GM23248 (cell line): ENCODE data around the gene PGGHG. TPM values are rescaled to one million over a fixed set of nuclear protein-coding genes. Genes with fewer than 3 reads are reported as not detected.

Experiments
- DNase-seq: peaks from one replicate; pipeline ENCODE4 v3.0.0-alpha.2; 2015
- H2AFZ ChIP-seq: fragments of 200-600 bp; sonication (generic); 2 replicates; pipeline ENCODE4 v1.6.1; 2016; ENCODE audit warnings: antibody characterized with exemption
- H3F3A ChIP-seq: fragments of 200-600 bp; sonication (generic); 2 replicates; pipeline ENCODE4 v1.6.1; 2016; ENCODE audit warnings: mild to moderate bottlenecking, antibody characterized with exemption, mixed run types; ENCODE audit not compliant: insufficient read depth
- H3K27ac ChIP-seq: fragments of 200-600 bp; sonication (generic); 2 replicates; pipeline ENCODE4 v1.5.1; 2016; ENCODE audit warnings: mild to moderate bottlenecking
- H3K27me3 ChIP-seq: fragments of 200-600 bp; sonication (generic); replicated peaks from 2 replicates; pipeline ENCODE4 v1.6.1; 2016; ENCODE audit warnings: mild to moderate bottlenecking; ENCODE audit not compliant: insufficient read depth
- H3K36me3 ChIP-seq: fragments of 200-600 bp; sonication (generic); 2 replicates; pipeline ENCODE4 v1.6.1; 2016; ENCODE audit warnings: low read depth, mild to moderate bottlenecking
- H3K4me1 ChIP-seq: fragments of 200-600 bp; sonication (generic); 2 replicates; pipeline ENCODE4 v1.6.1; 2016; ENCODE audit warnings: mild to moderate bottlenecking; ENCODE audit not compliant: insufficient read depth
- H3K4me2 ChIP-seq: fragments of 200-600 bp; sonication (generic); one replicate; pipeline ENCODE4 v1.6.1; 2016; ENCODE audit warnings: mild to moderate bottlenecking; ENCODE audit not compliant: unreplicated experiment
- H3K4me3 ChIP-seq: fragments of 200-600 bp; sonication (generic); 2 replicates; pipeline ENCODE4 v1.5.1; 2016; ENCODE audit warnings: mild to moderate bottlenecking
- H3K79me2 ChIP-seq: fragments of 200-600 bp; sonication (generic); 2 replicates; pipeline ENCODE4 v1.6.1; 2016; ENCODE audit warnings: mild to moderate bottlenecking; ENCODE audit not compliant: insufficient read depth
- H3K9ac ChIP-seq: fragments of 200-600 bp; sonication (generic); 2 replicates; pipeline ENCODE4 v1.6.1; 2016; ENCODE audit warnings: mild to moderate bottlenecking
- H3K9me2 ChIP-seq: fragments of 200-600 bp; sonication (generic); 2 replicates; pipeline ENCODE4 v1.6.1; 2016; ENCODE audit warnings: mixed run types, mild to moderate bottlenecking, moderate library complexity; ENCODE audit not compliant: insufficient read depth
- H3K9me3 ChIP-seq: fragments of 200-600 bp; sonication (generic); one replicate; pipeline ENCODE4 v1.6.1; 2017; ENCODE audit warnings: low read depth
- H4K20me1 ChIP-seq: fragments of 200-600 bp; sonication (generic); 2 replicates; pipeline ENCODE4 v1.6.0; 2016; ENCODE audit not compliant: insufficient read depth
- EZH2 ChIP-seq: fragments of 200-600 bp; sonication (generic); IDR thresholded peaks from 2 replicates; pipeline ENCODE4 v1.6.1; 2018; ENCODE audit warnings: antibody characterized with exemption, mild to moderate bottlenecking; ENCODE audit not compliant: insufficient read depth, poor library complexity, severe bottlenecking
- EZH2phosphoT487 ChIP-seq: fragments of 200-600 bp; sonication (generic); IDR thresholded peaks from 2 replicates; pipeline ENCODE4 v1.6.1; 2018; ENCODE audit warnings: antibody characterized with exemption, moderate library complexity, mild to moderate bottlenecking, low read depth; ENCODE audit not compliant: insufficient read depth
- WGBS, 2 experiments: methylation state at CpG; one replicate each; pipeline ENCODE4 v1.1.6; 2015 to 2017; ENCODE audit warnings: low lambda C conversion rate in 2 of 2, low coverage in 1 of 2; ENCODE audit errors: missing lambda C conversion rate in 2 of 2; 5-methylcytosine and 5-hydroxymethylcytosine counted together
- in situ Hi-C: fragments of 300-500 bp; cut with MboI; formaldehyde crosslinking; loops from 2 replicates; pipeline ENCODE4 v1.15.0; 2020
- polyA plus RNA-seq: library from polyadenylated mRNA; unstranded; fragments of >200 nt; fragmentation: Nextera tagmentation; extraction: Ambion mirVana; gene quantifications from 2 replicates; pipeline ENCODE4 v1.2.1, GENCODE V29; 2016
- total RNA-seq: library from RNA; depleted of rRNA; stranded (reverse); fragments of >200 nt; shearing (Covaris generic); gene quantifications from 2 replicates; pipeline ENCODE4 v1.2.3, GENCODE V29; 2014

PGGHG gene
- total and polyA plus RNA-seq, 2 experiments from 2014 or later: 4.6 to 14.2 TPM

GRCh38 chr11:255816-256215 lies 33.1 kb upstream of the PGGHG start:
- no peak overlapping the region for H3K4me3 ChIP-seq
- H3F3A ChIP-seq: peaks cover 11% of the 10 kb centered on the region; the same call in 1 of the 2 replicates
- no peak overlapping the region for H3K4me2 ChIP-seq
- no peaks in the 10 kb centered on the region for H3K27me3 ChIP-seq
- no peaks in the 10 kb centered on the region for H3K9me2 ChIP-seq
- TF ChIP-seq EZH2phosphoT487 (no peak), EZH2 (no peak)
- no peaks in the 10 kb centered on the region for H3K9me3 ChIP-seq
- H3K36me3 ChIP-seq: peaks cover 6% of the 10 kb centered on the region; the same call in 1 of the 2 replicates
- no peak for DNase-seq
- in situ Hi-C loops: no loop called here
- no peak overlapping the region for H3K9ac ChIP-seq
- H3K27ac ChIP-seq: no peak overlapping the region
- no peaks in the 10 kb centered on the region for H3K4me1 ChIP-seq
- no peak overlapping the region for H2AFZ ChIP-seq
- no peaks in the 10 kb centered on the region for H3K79me2 ChIP-seq
- H4K20me1 ChIP-seq: no peaks in the 10 kb centered on the region
- 96% methylated on average over 2 of the region's 2 CpGs for WGBS, 2 experiments

- 62 to 72% methylated on average over 14 of the region's 14 CpGs for WGBS, 2 experiments
- H3K9me2 ChIP-seq: no peaks in the 10 kb centered on the region
- DNase-seq: no peak
- in situ Hi-C loops: no loop called here
- no peak overlapping the region for H3K9ac ChIP-seq
- no peaks in the 10 kb centered on the region for H3K4me1 ChIP-seq
- no peaks in the 10 kb centered on the region for H3K36me3 ChIP-seq
- H3K4me3 ChIP-seq: no peak overlapping the region
- no peak overlapping the region for H3K4me2 ChIP-seq
- H2AFZ ChIP-seq: no peak overlapping the region
- H3K9me3 ChIP-seq: no peaks in the 10 kb centered on the region
- H3K79me2 ChIP-seq: no peaks in the 10 kb centered on the region
- no peaks in the 10 kb centered on the region for H4K20me1 ChIP-seq
- H3F3A ChIP-seq: peaks cover 11% of the 10 kb centered on the region; the same call in 1 of the 2 replicates
- H3K27ac ChIP-seq: no peak overlapping the region
- TF ChIP-seq EZH2phosphoT487 (no peak), EZH2 (no peak)
- H3K27me3 ChIP-seq: no peaks in the 10 kb centered on the region
These were observed 31.8 kb upstream of the PGGHG start for GRCh38 chr11:256952-257737.

GRCh38 chr11:257766-258493 lies 31.0 kb upstream of the PGGHG start:
- in situ Hi-C loops: no loop called here
- H3K9me3 ChIP-seq: no peaks in the 10 kb centered on the region
- H3K27ac ChIP-seq: no peak overlapping the region
- no peaks in the 10 kb centered on the region for H4K20me1 ChIP-seq
- H3K4me3 ChIP-seq: no peak overlapping the region
- TF ChIP-seq EZH2phosphoT487: no peak
- no peak for TF ChIP-seq EZH2
- WGBS, 2 experiments: 70% methylated on average over 14 to 15 of the region's 15 CpGs
- H3K9me2 ChIP-seq: no peaks in the 10 kb centered on the region
- H3K9ac ChIP-seq: no peak overlapping the region
- no peaks in the 10 kb centered on the region for H3K79me2 ChIP-seq
- DNase-seq: peak; percentile 16
- H3K4me1 ChIP-seq: no peaks in the 10 kb centered on the region
- no peak overlapping the region for H3K4me2 ChIP-seq
- H2AFZ ChIP-seq: no peak overlapping the region
- no peaks in the 10 kb centered on the region for H3K36me3 ChIP-seq
- no peaks in the 10 kb centered on the region for H3K27me3 ChIP-seq
- H3F3A ChIP-seq: peaks cover 11% of the 10 kb centered on the region; the same call in 1 of the 2 replicates

- in situ Hi-C loops: no loop called here
- TF ChIP-seq EZH2 (no peak), EZH2phosphoT487 (no peak)
- H3K4me1 ChIP-seq: no peaks in the 10 kb centered on the region
- peaks cover 10% of the 10 kb centered on the region; the same call in 1 of the 2 replicates for H3F3A ChIP-seq
- no peaks in the 10 kb centered on the region for H3K36me3 ChIP-seq
- no peaks in the 10 kb centered on the region for H3K79me2 ChIP-seq
- no peak for DNase-seq
- no peaks in the 10 kb centered on the region for H3K27me3 ChIP-seq
- no peak overlapping the region for H3K9ac ChIP-seq
- no peak overlapping the region for H2AFZ ChIP-seq
- H3K4me2 ChIP-seq: no peak overlapping the region
- H4K20me1 ChIP-seq: no peaks in the 10 kb centered on the region
- no peaks in the 10 kb centered on the region for H3K9me3 ChIP-seq
- H3K27ac ChIP-seq: no peak overlapping the region
- H3K9me2 ChIP-seq: no peaks in the 10 kb centered on the region
- H3K4me3 ChIP-seq: no peak overlapping the region
- WGBS, 2 experiments: 71 to 77% methylated on average over 9 to 10 of the region's 10 CpGs
These were observed 29.5 kb upstream of the PGGHG start for GRCh38 chr11:259413-259812.
